ENCODE data around the gene DHRS3. TPM values are rescaled to one million over a fixed set of nuclear protein-coding genes. Genes with fewer than 3 reads are reported as not detected.
A peak's percentile ranks its signal among the peaks of the same experiment; 100 is the strongest.

Gene DHRS3
- total and polyA plus RNA-seq, 10 of the 15 experiments (the other 5 are each of a cell fraction or from before 2014, with no cell fraction given): 0.23 to 29.7 (median 1.2) TPM

DNA sequence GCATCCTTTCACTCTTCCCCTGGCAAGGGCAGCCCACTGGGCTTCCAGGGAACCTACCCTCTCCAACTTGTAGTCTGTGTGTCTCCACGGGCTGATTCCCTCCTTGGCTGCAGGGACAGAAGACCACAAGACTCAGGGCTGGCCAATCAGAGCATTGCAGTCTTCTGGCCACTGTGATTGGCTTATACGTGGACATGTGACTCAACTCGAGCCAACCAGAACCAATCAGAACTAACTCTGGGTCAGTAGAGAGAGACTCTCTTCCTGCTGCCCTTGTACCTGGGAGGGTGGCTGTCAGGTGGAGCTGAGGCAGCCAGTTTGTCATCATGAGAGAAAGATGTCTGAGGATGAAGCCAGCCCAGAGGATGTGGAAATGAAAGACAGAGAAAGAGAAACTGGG is 64.0 kb downstream of the DHRS3 start:
- ChIA-PET SMC1A (ENCODE audit: uncharacterized antibody, unreplicated experiment) (no interaction called here), CTCF (no interaction called here), POLR2A (no interaction called here), RAD21 (ENCODE audit: unreplicated experiment) (no interaction called here)
- no peaks in the 10 kb centered on the region; a peak in 1 of 4 replicates for H3K27me3 ChIP-seq (replicated peaks in 1 of 2; ENCODE audit: control insufficient read depth in 2 of 2, insufficient read depth in 2 of 2, low read length in 1 of 2)
- H3K9ac ChIP-seq (ENCODE audit: control insufficient read depth, insufficient read depth, low read length): no peak overlapping the region
- DNase-seq (ENCODE audit: low read depth, low spot score) (no peak), FAIRE-seq (no peak), ATAC-seq (peak; percentile 24; the same call in 1 of the 3 replicates)
- intact Hi-C loops (cut with micrococcal nuclease; ENCODE audit: unreplicated experiment) (no loop called here), in situ Hi-C loops (cut with MboI) (no loop called here)
- no peak overlapping the region for H3K4me3 ChIP-seq
- no peaks in the 10 kb centered on the region for H3K79me2 ChIP-seq (ENCODE audit: control insufficient read depth, insufficient read depth, low read length)
- no TSS peak for BruUV-seq (replicated peaks)
- H3K4me2 ChIP-seq (ENCODE audit: control insufficient read depth, insufficient read depth): no peak overlapping the region
- no peak overlapping the region for H2AFZ ChIP-seq (ENCODE audit: control insufficient read depth, low read depth, low read length)
- H3K9me3 ChIP-seq (replicated peaks; ENCODE audit: control insufficient read depth, insufficient read depth, low read length): no peaks in the 10 kb centered on the region; the same call in 2 of the 3 replicates
- no peaks in the 10 kb centered on the region for H3K36me3 ChIP-seq (ENCODE audit: control insufficient read depth in 2 of 2, insufficient read depth in 2 of 2, low read length in 1 of 2)
- WGBS (ENCODE audit: insufficient coverage, insufficient replicate concordance, low lambda C conversion rate, missing lambda C conversion rate): 32% methylated on average over 3 of the region's 3 CpGs
- H4K20me1 ChIP-seq (ENCODE audit: control insufficient read depth, insufficient read depth): no peaks in the 10 kb centered on the region
- no peak overlapping the region for H3K27ac ChIP-seq (ENCODE audit: control insufficient read depth, insufficient read depth)
- no peak for TF ChIP-seq MEF2B (IDR thresholded peaks at IDR 0.05; ENCODE audit: partially characterized antibody, poor library complexity, severe bottlenecking)
- peak; percentile 45; the same call in 1 of the 2 replicates for TF ChIP-seq NFYB (IDR thresholded peaks at IDR 0.05; ENCODE audit: insufficient read depth, low read depth, low read length)
- no peaks in the 10 kb centered on the region for H3K4me1 ChIP-seq (ENCODE audit: control insufficient read depth, insufficient read depth, low read length)

DNA sequence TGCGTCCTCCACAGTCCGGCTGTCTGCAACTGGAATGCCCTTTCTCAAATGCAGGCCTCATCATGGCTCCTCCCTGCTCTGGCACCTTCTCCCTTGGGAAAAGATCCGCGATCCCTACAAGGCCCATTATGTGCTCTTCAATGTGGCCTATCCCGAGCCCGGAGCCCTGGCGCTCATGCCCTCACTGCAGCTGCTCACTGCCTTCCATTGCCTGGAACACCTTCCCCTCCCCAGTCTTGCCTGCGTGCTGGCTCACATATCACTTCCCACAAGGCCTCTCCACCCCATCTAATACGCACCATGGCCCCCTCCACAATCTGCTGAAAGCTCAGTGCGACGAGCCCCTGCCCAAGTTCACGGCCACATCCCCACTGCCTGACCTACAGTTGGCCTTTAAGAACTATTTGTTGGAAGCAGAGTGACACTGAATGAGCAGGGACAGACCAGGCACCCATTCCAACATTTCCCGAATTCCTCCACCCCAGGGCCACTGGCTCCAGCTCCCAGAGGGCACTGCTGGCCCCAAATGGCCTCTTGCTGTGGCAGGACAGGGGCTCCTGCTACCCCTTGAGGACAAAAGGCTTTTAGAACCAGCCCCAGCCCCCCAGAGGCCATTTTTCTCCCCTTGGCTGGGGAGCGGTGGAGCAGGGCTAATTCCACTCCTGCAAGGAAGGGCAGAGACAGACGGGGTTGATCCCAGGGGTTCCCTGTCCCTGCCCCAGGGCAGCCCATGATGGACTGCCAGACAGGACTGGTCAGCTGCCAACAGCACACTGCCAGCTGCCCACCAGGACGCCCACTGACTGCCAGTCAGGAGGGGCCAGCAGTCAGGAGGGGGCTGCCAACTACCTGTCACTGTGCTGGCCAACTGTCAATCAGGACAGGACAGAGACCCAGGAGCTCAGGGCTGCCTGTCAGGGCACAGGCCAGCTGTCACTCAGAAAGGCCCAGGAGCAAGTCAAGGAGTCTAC is 64.8 kb downstream of the DHRS3 start:
- POLR2A ChIA-PET: no interaction called here
- Histone ChIP-seq H3K36me3 (ENCODE audit: control insufficient read depth in 2 of 2, insufficient read depth in 2 of 2, low read length in 1 of 2) (no peaks in the 10 kb centered on the region), H3K9me3 (replicated peaks; ENCODE audit: control insufficient read depth, insufficient read depth, low read length) (no peaks in the 10 kb centered on the region; the same call in 2 of the 3 replicates), H3K79me2 (ENCODE audit: control insufficient read depth, insufficient read depth, low read length) (no peaks in the 10 kb centered on the region), H3K4me3 (no peak overlapping the region), H3K9ac (ENCODE audit: control insufficient read depth, insufficient read depth, low read length) (no peak overlapping the region), H3K27me3 (replicated peaks in 1 of 2; ENCODE audit: control insufficient read depth in 2 of 2, insufficient read depth in 2 of 2, low read length in 1 of 2) (no peaks in the 10 kb centered on the region; a peak in 1 of 4 replicates), H3K4me1 (ENCODE audit: control insufficient read depth, insufficient read depth, low read length) (no peaks in the 10 kb centered on the region), H3K4me2 (ENCODE audit: control insufficient read depth, insufficient read depth) (no peak overlapping the region), H3K27ac (ENCODE audit: control insufficient read depth, insufficient read depth) (no peak overlapping the region), H4K20me1 (ENCODE audit: control insufficient read depth, insufficient read depth) (no peaks in the 10 kb centered on the region), H2AFZ (ENCODE audit: control insufficient read depth, low read depth, low read length) (no peak overlapping the region)
- ATAC-seq (no peak), DNase-seq (ENCODE audit: low read depth, low spot score) (no peak), FAIRE-seq (no peak)
- no peak for TF ChIP-seq MYB (IDR thresholded peaks at IDR 0.05; ENCODE audit: borderline replicate concordance, low read depth, low read length)
- no peak for TF ChIP-seq BHLHE40 (IDR thresholded peaks at IDR 0.05; ENCODE audit: borderline replicate concordance in 1 of 2, low read depth in 2 of 2, low read length in 1 of 2)
- TF ChIP-seq, protein P1, sequence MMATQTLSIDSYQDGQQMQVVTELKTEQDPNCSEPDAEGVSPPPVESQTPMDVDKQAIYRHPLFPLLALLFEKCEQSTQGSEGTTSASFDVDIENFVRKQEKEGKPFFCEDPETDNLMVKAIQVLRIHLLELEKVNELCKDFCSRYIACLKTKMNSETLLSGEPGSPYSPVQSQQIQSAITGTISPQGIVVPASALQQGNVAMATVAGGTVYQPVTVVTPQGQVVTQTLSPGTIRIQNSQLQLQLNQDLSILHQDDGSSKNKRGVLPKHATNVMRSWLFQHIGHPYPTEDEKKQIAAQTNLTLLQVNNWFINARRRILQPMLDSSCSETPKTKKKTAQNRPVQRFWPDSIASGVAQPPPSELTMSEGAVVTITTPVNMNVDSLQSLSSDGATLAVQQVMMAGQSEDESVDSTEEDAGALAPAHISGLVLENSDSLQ (IDR thresholded peaks at IDR 0.05): 0 out of 2 replicates have a peak, but pooled peaks have one; percentile 28
- no TSS peak for BruUV-seq (replicated peaks)
- WGBS (ENCODE audit: insufficient coverage, insufficient replicate concordance, low lambda C conversion rate, missing lambda C conversion rate): 51% methylated on average over 16 of the region's 16 CpGs
- CTCF ChIA-PET: no interaction called here
- RAD21 ChIA-PET (ENCODE audit: unreplicated experiment): no interaction called here
- in situ Hi-C loops (cut with MboI): no loop called here
- SMC1A ChIA-PET (ENCODE audit: uncharacterized antibody, unreplicated experiment): no interaction called here
- intact Hi-C loops (cut with micrococcal nuclease; ENCODE audit: unreplicated experiment): no loop called here
